ENCODE data around the gene CRYZL1. TPM values are rescaled to one million over a fixed set of nuclear protein-coding genes. Genes with fewer than 3 reads are reported as not detected.

The CRYZL1 gene
- total and polyA plus RNA-seq, 4 donors = 37.4 to 63.3 (median 51.0) TPM

Other genes with a start within 250 kb of the CRYZL1 start
- 10 to 100 TPM; 67.1 to 67.2 TPM for gene IFNGR2, start 238.3 kb downstream of the CRYZL1 start, total RNA-seq
- 10 to 100 TPM; 67.1 to 77.7 TPM for gene IFNGR2, start 238.3 kb downstream of the CRYZL1 start, polyA plus RNA-seq (ENCODE audit: insufficient read length in 2 of 2)
- gene TMEM50B, start 161.8 kb downstream of the CRYZL1 start, total RNA-seq = 10 to 100 TPM; 43.7 to 75.2 TPM
- gene TMEM50B, start 161.8 kb downstream of the CRYZL1 start, polyA plus RNA-seq (ENCODE audit: insufficient read length in 2 of 2) = 10 to 100 TPM; 61.4 to 80.9 TPM
- gene DNAJC28, start 150.0 kb downstream of the CRYZL1 start, total RNA-seq = 1 to 10 TPM; 5.4 to 6.2 TPM
- gene DNAJC28, start 150.0 kb downstream of the CRYZL1 start, polyA plus RNA-seq (ENCODE audit: insufficient read length in 2 of 2) = 1 to 10 TPM; 5.6 to 5.9 TPM
- 10 to 100 TPM; 54.3 to 61.1 TPM for gene GART, start 99.6 kb downstream of the CRYZL1 start, total RNA-seq
- gene GART, start 99.6 kb downstream of the CRYZL1 start, polyA plus RNA-seq (ENCODE audit: insufficient read length in 2 of 2) = 10 to 100 TPM; 70.4 to 80.7 TPM
- gene SON, start 98.7 kb downstream of the CRYZL1 start, total RNA-seq = 100 to 1,000 TPM; 190 to 232 TPM
- gene SON, start 98.7 kb downstream of the CRYZL1 start, polyA plus RNA-seq (ENCODE audit: insufficient read length in 2 of 2) = 100 to 1,000 TPM; 241 to 263 TPM
- 10 to 100 TPM; 26.9 to 28.0 TPM for gene DONSON, start 53.1 kb downstream of the CRYZL1 start, total RNA-seq
- 10 to 100 TPM; 42.5 to 44.1 TPM for gene DONSON, start 53.1 kb downstream of the CRYZL1 start, polyA plus RNA-seq (ENCODE audit: insufficient read length in 2 of 2)
- 10 to 100 TPM; 65.7 to 73.7 TPM for gene ITSN1, start 760 bp upstream of the CRYZL1 start, total RNA-seq
- gene ITSN1, start 760 bp upstream of the CRYZL1 start, polyA plus RNA-seq (ENCODE audit: insufficient read length in 2 of 2) = 10 to 100 TPM; 58.8 to 61.0 TPM